Activated CD4-positive, alpha-beta T cell treated with anti-CD3 and anti-CD28 coated beads, Interleukin-2, amount 10 ng/mL, durations not matched to agents 24 days and 14 days (primary cell): ENCODE measurements around the gene PNLDC1. TPM values are rescaled to one million over a fixed set of nuclear protein-coding genes. Genes with fewer than 3 reads are reported as not detected.
"Not testable (repeated sequence)": the region's sequence is repeated elsewhere in the genome, so short reads cannot be mapped to it uniquely, and the experiment has no call there.

ENCODE experiments used
- DNase-seq: peaks from one replicate; pipeline ENCODE4 v3.0.0; 2022
- H3K27ac Mint-ChIP-seq: one replicate; pipeline ENCODE4 v1.8.0; 2022; ENCODE audit warnings: mild to moderate bottlenecking, mixed read lengths
- H3K27me3 Mint-ChIP-seq: one replicate; pipeline ENCODE4 v1.8.0; 2022; ENCODE audit warnings: mixed read lengths
- H3K36me3 Mint-ChIP-seq: one replicate; pipeline ENCODE4 v1.8.0; 2022; ENCODE audit warnings: low read depth, mild to moderate bottlenecking, mixed read lengths
- H3K4me1 Mint-ChIP-seq: one replicate; pipeline ENCODE4 v1.8.0; 2021; ENCODE audit warnings: mixed read lengths
- H3K4me3 Mint-ChIP-seq: one replicate; pipeline ENCODE4 v1.8.0; 2022; ENCODE audit warnings: mild to moderate bottlenecking, moderate library complexity, mixed read lengths
- H3K9me3 Mint-ChIP-seq: one replicate; pipeline ENCODE4 v1.8.0; 2021; ENCODE audit warnings: mixed read lengths
- intact Hi-C: fragments of 100-400 bp; cut with micrococcal nuclease; formaldehyde crosslinking; loops from one replicate; pipeline ENCODE4 v1.15.1; 2023
- total RNA-seq: library from RNA; stranded (reverse); gene quantifications from 2 replicates; pipeline ENCODE4 v1.2.3, GENCODE V29; 2022

Gene PNLDC1
- total RNA-seq, 1 donor from 2014 or later: 0.40 TPM

DNA sequence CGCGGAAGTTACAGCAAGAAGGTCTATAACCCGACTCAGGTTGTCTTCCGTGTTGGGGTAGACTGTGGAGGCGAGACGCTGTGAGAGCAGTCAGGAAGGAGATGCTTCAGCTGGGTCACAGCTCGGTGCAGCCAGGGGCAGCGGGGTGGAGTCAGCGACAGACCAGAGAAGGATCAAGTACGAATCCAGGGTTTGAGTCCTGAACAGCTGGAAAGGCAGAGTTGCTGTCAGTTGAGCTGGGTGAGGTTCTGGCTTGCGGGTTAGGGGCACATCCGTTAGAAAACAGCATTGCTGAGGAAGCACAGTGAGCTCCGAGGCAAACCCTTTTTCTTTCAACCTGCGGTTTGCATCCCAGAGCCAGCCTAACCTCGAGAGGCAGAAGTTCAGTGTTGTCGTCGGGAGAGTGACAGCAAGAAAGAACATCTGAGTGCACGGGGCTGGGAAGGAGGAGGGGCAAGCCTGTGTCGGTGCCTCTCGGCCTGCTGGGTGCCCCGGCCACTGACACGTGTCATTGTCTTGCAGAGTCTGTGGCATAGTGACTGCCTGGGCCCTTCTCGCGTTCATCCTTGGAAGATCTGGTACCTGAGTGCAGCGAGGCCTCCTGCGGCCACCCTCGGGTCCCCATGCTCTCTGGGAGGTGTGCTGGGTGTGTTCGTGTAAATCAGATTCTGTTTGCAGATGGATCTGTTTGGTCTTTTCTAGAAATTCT is 20.0 kb downstream of the PNLDC1 start:
- Mint-ChIP-seq H3K4me3 (peak overlapping the region; percentile 78), H3K36me3 (no peaks in the 10 kb centered on the region), H3K27ac (peak overlapping the region; percentile 88), H3K27me3 (no peaks in the 10 kb centered on the region), H3K9me3 (no peaks in the 10 kb centered on the region), H3K4me1 (peaks cover 15% of the 10 kb centered on the region)
- intact Hi-C loops: no loop called here
- peak; percentile 84 for DNase-seq

DNA sequence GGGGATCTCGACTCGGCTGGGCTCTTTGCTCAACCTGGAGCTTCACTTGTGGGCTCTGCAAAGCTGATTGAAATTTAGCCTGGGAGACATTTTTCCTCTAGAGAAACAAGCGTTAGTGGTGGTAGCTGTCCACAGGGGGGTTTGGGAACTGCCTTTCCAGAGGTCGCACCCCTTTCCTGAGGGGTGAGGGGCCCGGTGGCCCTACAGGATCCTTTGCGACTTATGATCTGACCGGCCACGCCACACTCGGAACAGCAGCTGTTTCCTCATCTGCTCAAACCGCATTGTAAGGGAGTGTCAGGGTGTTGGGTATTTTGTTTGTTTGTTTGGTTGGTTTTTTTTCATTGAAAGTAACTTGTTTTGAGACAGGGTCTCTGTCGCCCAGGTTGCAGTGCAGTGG is 21.0 kb downstream of the PNLDC1 start:
- Mint-ChIP-seq H3K9me3 (no peaks in the 10 kb centered on the region), H3K36me3 (no peaks in the 10 kb centered on the region), H3K4me3 (no peak overlapping the region), H3K27me3 (no peaks in the 10 kb centered on the region), H3K4me1 (peaks cover 15% of the 10 kb centered on the region), H3K27ac (no peak overlapping the region)
- intact Hi-C loops: no loop called here
- DNase-seq: no peak

DNA sequence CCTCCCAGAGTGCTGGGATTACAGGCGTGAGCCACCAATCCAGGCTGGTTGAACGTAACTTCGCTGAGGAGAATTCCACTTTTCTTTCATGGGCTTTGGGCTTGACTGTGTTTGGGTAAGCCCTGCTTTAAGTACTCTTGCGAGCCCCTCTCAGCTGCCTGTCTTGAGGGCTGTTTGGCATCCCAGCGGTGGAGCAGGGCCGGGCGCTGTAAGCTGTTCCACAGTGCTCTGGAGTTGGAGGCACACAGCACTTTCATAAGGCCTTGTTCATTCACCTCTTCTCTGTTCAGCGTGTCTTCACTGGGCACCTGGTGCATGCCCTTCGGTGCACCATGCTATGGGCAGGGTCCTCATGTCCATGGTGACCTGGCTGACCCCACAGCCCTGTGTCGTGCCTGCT is 21.6 kb downstream of the PNLDC1 start:
- intact Hi-C loops: no loop called here
- Mint-ChIP-seq H3K4me1 (peaks cover 15% of the 10 kb centered on the region), H3K36me3 (no peaks in the 10 kb centered on the region), H3K27ac (no peak overlapping the region), H3K9me3 (no peaks in the 10 kb centered on the region), H3K27me3 (no peaks in the 10 kb centered on the region), H3K4me3 (no peak overlapping the region)
- DNase-seq: no peak

DNA sequence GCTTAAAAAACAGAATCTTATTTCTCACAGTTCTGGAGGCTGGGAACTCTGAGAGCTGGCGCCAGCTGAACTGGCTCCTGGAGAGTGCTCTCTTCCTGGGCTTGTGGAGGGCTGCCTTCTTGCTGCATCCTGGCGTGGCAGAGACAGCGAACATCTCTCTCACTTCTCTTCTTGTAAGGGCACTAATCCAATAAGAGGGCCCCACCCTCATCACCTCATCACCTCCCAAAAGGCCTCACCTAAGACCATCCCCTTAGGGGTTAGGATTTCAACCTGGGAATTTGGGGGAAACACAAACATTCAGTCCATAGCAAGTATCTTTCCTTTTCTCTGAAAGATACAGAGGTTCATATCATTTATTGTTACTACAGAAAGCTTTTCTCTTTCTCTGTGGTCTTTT is 23.9 kb downstream of the PNLDC1 start:
- Mint-ChIP-seq H3K9me3 (no peaks in the 10 kb centered on the region), H3K4me1 (peaks cover 15% of the 10 kb centered on the region), H3K27ac (no peak overlapping the region)

DNA sequence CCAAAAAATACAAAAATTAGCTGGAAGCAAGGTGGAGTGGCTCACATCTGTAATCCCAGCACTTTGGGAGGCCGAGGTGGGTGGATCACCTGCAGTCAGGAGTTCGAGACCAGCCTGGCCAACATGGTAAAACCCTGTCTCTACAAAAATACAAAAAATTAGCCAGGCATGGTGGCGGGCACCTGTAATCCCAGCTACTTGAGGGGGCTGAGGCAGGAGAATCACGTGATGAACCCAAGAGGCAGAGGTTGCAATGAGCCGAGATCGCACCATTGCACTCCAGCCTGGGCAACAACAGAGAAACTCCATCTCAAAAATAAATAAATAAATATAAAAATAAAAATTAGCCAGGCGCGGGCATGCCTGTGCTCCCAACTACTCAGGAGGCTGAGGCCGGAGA is 24.6 kb downstream of the PNLDC1 start:
- H3K4me3 Mint-ChIP-seq, DNase-seq, H3K9me3 Mint-ChIP-seq, intact Hi-C loops, H3K27me3 Mint-ChIP-seq, H3K36me3 Mint-ChIP-seq, H3K27ac Mint-ChIP-seq: not testable (repeated sequence)
- H3K4me1 Mint-ChIP-seq: peaks cover 13% of the 10 kb centered on the region

More for the DNA sequence above, 23.9 kb downstream of the PNLDC1 start:
- Mint-ChIP-seq H3K36me3 (no peaks in the 10 kb centered on the region), H3K27me3 (no peaks in the 10 kb centered on the region), H3K4me3 (no peak overlapping the region)
- intact Hi-C loops: no loop called here
- no peak for DNase-seq

DNA sequence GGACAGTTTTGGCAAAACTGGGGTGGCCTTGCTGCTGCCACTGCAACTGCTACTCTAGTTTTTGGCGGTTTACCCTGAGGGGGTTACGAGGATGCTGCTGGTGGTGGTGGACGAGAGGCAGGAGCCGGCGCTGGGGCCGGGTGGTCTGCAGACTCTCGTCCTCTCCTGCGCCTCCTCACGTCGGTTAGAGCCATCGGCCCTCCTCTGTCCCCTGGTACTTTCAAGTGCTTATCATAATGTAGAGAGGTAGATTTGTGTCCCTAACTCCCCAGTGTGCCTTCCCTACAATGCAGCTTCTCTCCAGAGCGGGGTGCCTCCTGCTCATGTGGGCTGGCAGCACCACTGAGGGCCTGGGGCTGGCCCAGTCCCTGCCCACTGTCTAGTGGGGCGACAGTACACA is 25.9 kb downstream of the PNLDC1 start:
- Mint-ChIP-seq H3K36me3 (no peaks in the 10 kb centered on the region), H3K4me3 (no peak overlapping the region), H3K27me3 (peaks cover 2% of the 10 kb centered on the region), H3K9me3 (no peaks in the 10 kb centered on the region), H3K4me1 (peaks cover 4% of the 10 kb centered on the region), H3K27ac (no peak overlapping the region)
- intact Hi-C loops: no loop called here
- no peak for DNase-seq

DNA sequence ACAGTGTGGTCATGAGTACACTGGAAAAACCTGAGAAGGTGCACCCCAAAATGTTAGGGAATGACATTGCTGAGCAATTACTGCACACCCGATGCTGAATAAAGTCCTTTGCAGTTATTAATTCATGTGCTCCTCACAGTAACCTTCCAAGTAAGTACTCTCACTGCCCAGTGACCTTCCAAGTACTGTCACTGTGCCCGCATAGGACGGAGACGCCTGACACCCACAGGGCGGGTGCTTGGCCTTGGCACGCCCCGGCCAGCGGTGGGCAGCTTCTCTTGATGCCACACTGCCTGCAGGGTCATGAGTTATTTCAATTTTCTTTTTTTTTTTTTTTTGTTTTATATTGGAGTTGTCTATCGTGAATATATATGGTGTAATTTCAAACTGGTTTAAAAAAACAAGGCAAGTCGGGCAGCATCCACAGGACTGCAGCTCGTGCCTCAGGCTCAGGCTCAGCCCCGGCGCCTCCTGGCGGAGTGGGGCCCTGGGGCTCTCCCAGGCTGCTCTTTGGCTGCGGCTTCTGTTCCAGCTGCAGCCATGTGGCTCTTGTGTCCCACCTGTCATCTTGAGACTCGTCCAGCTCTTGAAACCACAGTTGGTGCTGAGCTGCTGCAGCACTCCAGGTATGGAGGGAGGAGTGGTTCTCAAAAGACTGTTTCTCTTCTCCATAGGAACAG is 27.0 kb downstream of the PNLDC1 start:
- Mint-ChIP-seq H3K36me3 (no peaks in the 10 kb centered on the region), H3K27ac (no peak overlapping the region), H3K27me3 (peaks cover 2% of the 10 kb centered on the region), H3K4me1 (peaks cover 4% of the 10 kb centered on the region), H3K9me3 (no peaks in the 10 kb centered on the region), H3K4me3 (no peak overlapping the region)
- no peak for DNase-seq
- intact Hi-C loops: no loop called here

DNA sequence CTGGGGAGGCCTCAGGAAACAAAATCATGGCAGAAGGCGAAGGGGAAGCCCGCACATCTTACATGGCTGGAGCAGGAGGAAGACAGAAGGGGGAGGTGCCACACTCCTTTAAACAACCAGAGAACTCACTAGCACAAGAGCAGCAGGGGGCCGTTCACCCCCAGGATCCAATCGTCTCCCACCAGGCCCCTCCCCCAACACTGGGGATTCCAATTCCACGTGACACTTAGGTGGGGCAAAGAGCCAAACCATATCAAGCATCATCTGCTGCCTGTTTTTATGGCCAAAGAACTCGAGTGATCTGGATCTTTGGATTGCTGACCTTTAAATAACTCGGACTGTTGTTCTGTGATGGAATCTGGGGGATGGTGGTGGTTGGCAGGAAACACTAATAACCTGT is 28.0 kb downstream of the PNLDC1 start:
- no peak for DNase-seq
- Mint-ChIP-seq H3K27ac (no peak overlapping the region), H3K27me3 (peaks cover 4% of the 10 kb centered on the region), H3K9me3 (no peaks in the 10 kb centered on the region), H3K4me3 (no peak overlapping the region), H3K4me1 (peaks cover 6% of the 10 kb centered on the region), H3K36me3 (no peaks in the 10 kb centered on the region)
- intact Hi-C loops: no loop called here

DNA sequence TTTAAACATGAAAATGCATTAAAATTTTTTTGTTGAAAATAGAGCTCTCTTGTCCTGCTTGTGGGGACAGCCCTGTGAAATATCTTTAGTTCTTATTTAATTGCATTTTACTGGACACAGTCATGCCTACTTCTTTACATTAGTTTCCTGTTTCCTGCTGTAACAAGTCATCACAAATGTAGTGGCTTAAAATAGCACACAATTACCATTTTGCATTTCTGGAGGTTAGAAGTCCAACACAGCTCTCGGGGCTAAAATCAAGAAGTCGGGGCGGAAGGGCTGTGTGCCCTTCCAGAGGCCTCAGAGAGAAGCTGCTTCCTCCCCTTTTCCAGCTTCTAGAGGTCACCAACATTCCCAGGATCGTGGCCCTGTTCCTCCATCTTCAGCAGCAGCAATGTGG is 29.4 kb downstream of the PNLDC1 start:
- Mint-ChIP-seq H3K4me3 (no peak overlapping the region), H3K36me3 (no peaks in the 10 kb centered on the region), H3K4me1 (peaks cover 6% of the 10 kb centered on the region), H3K9me3 (no peaks in the 10 kb centered on the region), H3K27ac (no peak overlapping the region), H3K27me3 (peaks cover 4% of the 10 kb centered on the region)
- no peak for DNase-seq
- intact Hi-C loops: no loop called here

DNA sequence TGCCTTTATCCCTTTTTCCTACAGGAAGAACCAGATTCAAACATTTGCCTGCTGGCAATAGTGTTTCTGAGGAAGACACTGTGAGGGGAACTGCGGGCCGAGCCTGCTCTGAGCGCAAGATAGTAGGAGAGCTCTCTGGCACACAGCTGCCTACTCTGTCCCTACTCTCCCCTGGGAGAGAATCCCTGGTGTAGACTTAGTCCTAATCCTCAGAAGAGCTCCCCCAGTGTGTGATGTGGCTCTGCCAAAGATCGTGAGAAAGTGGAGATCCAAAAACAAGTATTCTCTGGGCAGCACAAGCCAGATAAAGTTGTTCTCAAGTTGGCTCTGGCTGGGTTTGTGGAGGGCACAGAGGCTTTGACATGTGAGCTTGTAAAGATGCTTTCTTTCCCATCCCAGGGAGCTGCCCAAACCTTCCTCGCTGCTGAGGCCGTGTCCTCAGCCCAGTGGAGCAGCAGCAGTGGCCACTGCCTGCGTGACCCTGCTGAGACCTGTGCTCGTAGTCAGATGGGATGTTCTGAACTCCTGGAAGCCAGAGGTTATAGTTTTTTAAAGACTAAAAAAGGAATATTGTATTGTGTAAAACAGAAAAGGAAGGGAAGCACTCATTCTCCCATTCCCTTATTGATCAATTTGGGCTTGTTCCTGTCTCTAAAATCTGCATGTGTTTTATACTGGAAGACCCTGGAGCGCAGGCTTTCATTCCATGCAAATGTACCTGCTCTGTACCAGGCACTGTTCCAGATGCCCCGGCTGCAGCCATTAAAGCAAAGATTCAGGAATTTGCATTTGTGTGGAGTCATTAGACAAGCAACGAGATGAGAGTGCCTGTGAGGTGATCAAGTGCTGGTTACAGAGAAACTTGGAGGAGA is 30.7 kb downstream of the PNLDC1 start:
- peaks cover 4% of the 10 kb centered on the region for H3K27me3 Mint-ChIP-seq
- no peaks in the 10 kb centered on the region for H3K9me3 Mint-ChIP-seq
- no peak overlapping the region for H3K27ac Mint-ChIP-seq
- H3K4me1 Mint-ChIP-seq: peaks cover 6% of the 10 kb centered on the region
- intact Hi-C loops: no loop called here
- H3K4me3 Mint-ChIP-seq: no peak overlapping the region
- no peak for DNase-seq
- H3K36me3 Mint-ChIP-seq: no peaks in the 10 kb centered on the region

DNA sequence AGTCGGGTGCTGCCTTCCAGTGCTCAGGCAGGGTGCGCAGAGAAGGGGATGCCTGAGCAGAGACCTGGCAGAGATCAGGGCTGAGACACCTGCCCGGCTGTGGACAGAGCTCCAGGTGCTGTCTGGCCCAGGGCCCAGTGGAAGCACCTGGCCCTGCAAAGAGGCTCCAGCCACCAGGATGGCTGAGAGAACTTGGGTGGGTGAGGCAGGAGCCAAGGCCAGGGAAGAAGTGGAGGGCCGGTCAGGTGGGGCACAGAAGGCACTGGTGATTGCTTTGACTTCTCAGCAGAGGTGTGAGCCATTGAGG is 31.2 kb downstream of the PNLDC1 start:
- Mint-ChIP-seq H3K27me3 (peaks cover 4% of the 10 kb centered on the region), H3K4me3 (no peak overlapping the region), H3K4me1 (peaks cover 6% of the 10 kb centered on the region), H3K27ac (no peak overlapping the region), H3K9me3 (no peaks in the 10 kb centered on the region), H3K36me3 (no peaks in the 10 kb centered on the region)
- intact Hi-C loops: no loop called here
- DNase-seq: no peak

DNA sequence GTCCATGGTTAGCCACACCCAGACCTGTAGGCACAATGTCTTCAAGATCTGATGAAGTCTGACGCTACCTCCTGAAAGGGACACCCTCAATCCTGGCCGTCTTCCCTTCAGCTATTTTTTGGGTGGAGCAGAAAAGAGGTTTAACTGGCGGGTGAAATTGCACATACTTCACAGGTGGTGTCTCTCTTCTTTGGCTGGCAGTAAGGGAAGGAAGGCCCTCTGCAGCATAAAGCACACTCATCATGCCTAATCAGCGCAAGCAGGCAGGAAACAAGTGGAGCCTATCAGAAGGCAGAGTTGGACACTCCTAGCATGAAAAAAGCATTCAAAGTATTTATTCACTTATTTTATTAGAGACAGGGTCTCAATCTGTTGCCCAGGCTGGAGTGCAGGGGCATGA is 32.9 kb downstream of the PNLDC1 start:
- H3K4me1 Mint-ChIP-seq: peaks cover 6% of the 10 kb centered on the region
- H3K9me3 Mint-ChIP-seq: no peaks in the 10 kb centered on the region
- no peaks in the 10 kb centered on the region for H3K36me3 Mint-ChIP-seq
- H3K4me3 Mint-ChIP-seq: no peak overlapping the region
- intact Hi-C loops: no loop called here
- peaks cover 4% of the 10 kb centered on the region for H3K27me3 Mint-ChIP-seq
- H3K27ac Mint-ChIP-seq: no peak overlapping the region
- DNase-seq: no peak

DNA sequence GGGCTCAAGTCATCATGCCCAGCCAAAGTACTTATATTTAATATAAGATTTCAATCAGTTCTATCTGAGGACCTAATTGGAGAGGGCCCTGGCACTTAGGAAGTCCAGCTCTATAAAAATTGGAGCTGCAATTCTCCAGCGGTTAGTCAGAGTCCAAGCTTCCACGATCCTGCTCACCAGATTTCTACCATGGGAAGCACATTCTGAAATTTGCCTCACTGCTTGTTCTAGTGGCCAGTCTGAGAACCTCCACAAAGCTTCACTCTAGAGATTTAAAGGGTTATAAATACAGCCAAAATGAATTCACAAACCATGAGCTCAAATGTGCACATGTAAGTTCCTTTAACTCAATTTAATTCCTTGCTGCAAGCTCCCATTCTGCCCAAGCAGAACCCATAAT is 33.5 kb downstream of the PNLDC1 start:
- no peaks in the 10 kb centered on the region for H3K9me3 Mint-ChIP-seq
- H3K4me3 Mint-ChIP-seq: no peak overlapping the region
- H3K27ac Mint-ChIP-seq: no peak overlapping the region
- DNase-seq: no peak
- peaks cover 4% of the 10 kb centered on the region for H3K27me3 Mint-ChIP-seq
- H3K4me1 Mint-ChIP-seq: peaks cover 6% of the 10 kb centered on the region
- H3K36me3 Mint-ChIP-seq: no peaks in the 10 kb centered on the region
- intact Hi-C loops: no loop called here

DNA sequence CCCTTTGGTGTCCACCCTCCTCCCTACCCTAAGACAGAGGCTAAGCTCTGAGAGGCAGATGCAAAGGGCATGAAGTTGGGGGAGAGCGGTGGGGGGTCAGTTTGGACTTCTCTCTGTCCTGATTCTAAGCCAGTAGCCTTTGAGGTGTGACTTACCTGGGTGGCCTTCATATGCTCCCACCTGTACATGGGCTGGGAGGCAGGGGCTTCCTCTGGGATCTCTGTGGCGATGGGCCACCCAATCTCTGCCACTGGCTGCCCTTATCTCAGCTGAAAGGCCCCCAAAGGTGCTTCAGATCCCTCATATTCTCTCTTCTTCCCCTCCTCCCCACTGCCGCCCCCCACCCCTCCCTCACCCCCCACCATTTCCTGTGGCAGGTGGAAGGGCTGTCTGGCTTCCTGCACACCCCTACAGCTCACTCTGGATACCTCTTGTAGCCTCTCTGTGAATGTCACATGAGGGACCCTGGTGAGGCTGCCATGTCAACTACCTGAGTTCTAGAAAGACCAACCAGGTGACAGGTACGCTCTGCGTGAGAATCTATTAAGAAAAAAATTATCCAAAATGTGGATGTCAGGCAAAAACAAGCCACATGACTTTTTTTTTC is 34.0 kb downstream of the PNLDC1 start:
- Mint-ChIP-seq H3K27me3 (peaks cover 4% of the 10 kb centered on the region), H3K4me1 (peaks cover 6% of the 10 kb centered on the region), H3K36me3 (no peaks in the 10 kb centered on the region), H3K4me3 (no peak overlapping the region), H3K9me3 (no peaks in the 10 kb centered on the region), H3K27ac (no peak overlapping the region)
- no peak for DNase-seq
- intact Hi-C loops: no loop called here
